Pancreas (tissue), 10 donors: ENCODE measurements around the gene UBE3C. TPM values are rescaled to one million over a fixed set of nuclear protein-coding genes. Genes with fewer than 3 reads are reported as not detected.

Source experiments
- ATAC-seq, 4 donors: fragments of 200-7000 bp; cut with Tn5 transposase; one replicate each; pipeline versions ENCODE4 v1.8.0 to v1.9.1; 2020; ENCODE audit warnings: mild to moderate bottlenecking in 4 of 4, moderate library complexity in 4 of 4
- DNase-seq, 6 donors: peaks; one replicate each; pipeline ENCODE4 v3.0.0-alpha.2; 2020
- FAIRE-seq: peaks from 2 replicates; lab custom pipeline; 2012; peaks lifted over from hg19 to GRCh38; lab: Jason Lieb, UNC
- H3K27ac ChIP-seq, 4 donors: fragments of 200-600 bp; sonication (generic); 1 replicate in 3 of 4; 2 replicates in 1 of 4; pipeline versions ENCODE4 v1.5.0 to v1.8.0; 2020
- H3K27me3 ChIP-seq, 4 donors: fragments of 200-600 bp; one replicate each; pipeline ENCODE4 v1.8.0; 2021
- H3K36me3 ChIP-seq, 3 donors: fragments of 200-600 bp; sonication (generic) in 1 of 3; one replicate each; pipeline versions ENCODE4 v1.5.0 to v1.8.0; 2020 to 2021
- H3K4me1 ChIP-seq, 3 donors: fragments of 200-600 bp; one replicate each; pipeline ENCODE4 v1.8.0; 2021
- H3K4me3 ChIP-seq, 4 donors: fragments of 200-600 bp; sonication (generic) in 2 of 4; one replicate each; pipeline versions ENCODE4 v1.5.0 to v1.8.0; 2020 to 2021
- H3K9me3 ChIP-seq, 4 donors: fragments of 200-600 bp; one replicate each; pipeline ENCODE4 v1.8.0; 2021
- WGBS, 2 donors: extraction: QIAGEN DNeasy Blood & Tissue Kit; methylation state at CpG; one replicate each; pipeline ENCODE4 v1.1.7; 2013; 5-methylcytosine and 5-hydroxymethylcytosine counted together
- intact Hi-C, 3 donors: fragments of 100-400 bp; cut with DNase I; formaldehyde crosslinking; loops; one replicate each; pipeline versions ENCODE4 v1.11.1 to v1.14.2; 2022
- polyA plus RNA-seq, 2 donors: library from polyadenylated mRNA; stranded (reverse); fragments of 200-250 nt; gene quantifications; one replicate each; pipeline ENCODE4 v1.2.3, GENCODE V29; 2013
- total RNA-seq, 6 donors: library from RNA; stranded (reverse); fragmentation: NEBNext Ultra II Directional in 4 of 6; extraction: Animal tissue kit (Norgen Biotek cat#: 25700) in 4 of 6; gene quantifications; one replicate each; pipeline versions ENCODE4 v1.2.1 to v1.2.4, GENCODE V29; 2021 to 2023
- TF ChIP-seq, protein P1 (sequence below), 4 donors: fragments of 200-600 bp; sonication (generic) in 3 of 4; IDR thresholded peaks; one replicate each; pipeline versions ENCODE4 v1.5.0 to v1.8.0; 2021; ENCODE audit warnings: antibody characterized with exemption in 4 of 4
- donor health status: healthy with polysubstance abuse.
- donor health status: DM: no; HTN: no; CAD: no; lungs with moderate emphysema.
- donor health status: DM: no; HTN: no; CAD: no.
- donor health status: control.
- donor health status: control.
- donor health status: Bipolar disorder and iron deficiency.
- donor health status: DM: yes; HTN: yes; CAD: no.
- donor health status: DM: no; HTN: no; CAD: no.
- donor health status: DM: no; HTN: no; CAD: no.
- donor health status: DM: yes; HTN: yes; CAD: no.

UBE3C gene
- total and polyA plus RNA-seq, 8 donors = 12.1 to 36.1 (median 23.1) TPM

DNA sequence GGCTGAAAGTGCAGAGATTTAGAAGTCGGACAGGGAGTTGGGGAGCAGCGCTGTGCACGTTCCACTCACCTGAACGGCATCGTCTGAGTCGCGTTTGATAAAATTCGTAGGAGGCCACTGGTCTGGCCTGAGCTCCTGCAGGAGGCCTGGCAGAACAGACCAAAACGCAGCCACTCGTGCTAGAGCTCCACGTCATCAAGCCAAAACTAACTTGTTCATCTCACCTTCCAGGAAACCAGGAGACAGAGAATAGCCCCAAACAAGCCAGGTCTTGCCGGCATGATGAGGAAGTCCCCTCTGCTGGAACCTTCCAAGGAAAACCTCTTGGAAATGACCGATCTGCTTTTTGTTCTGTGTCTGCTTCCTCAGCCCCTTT is 154.7 kb downstream of the UBE3C start:
- no peaks in the 10 kb centered on the region for H3K4me1 ChIP-seq
- H3K4me3 ChIP-seq = no peak overlapping the region
- intact Hi-C loops = no loop called here
- ATAC-seq = no peak
- H3K9me3 ChIP-seq = no peaks in the 10 kb centered on the region
- TF ChIP-seq, protein P1, sequence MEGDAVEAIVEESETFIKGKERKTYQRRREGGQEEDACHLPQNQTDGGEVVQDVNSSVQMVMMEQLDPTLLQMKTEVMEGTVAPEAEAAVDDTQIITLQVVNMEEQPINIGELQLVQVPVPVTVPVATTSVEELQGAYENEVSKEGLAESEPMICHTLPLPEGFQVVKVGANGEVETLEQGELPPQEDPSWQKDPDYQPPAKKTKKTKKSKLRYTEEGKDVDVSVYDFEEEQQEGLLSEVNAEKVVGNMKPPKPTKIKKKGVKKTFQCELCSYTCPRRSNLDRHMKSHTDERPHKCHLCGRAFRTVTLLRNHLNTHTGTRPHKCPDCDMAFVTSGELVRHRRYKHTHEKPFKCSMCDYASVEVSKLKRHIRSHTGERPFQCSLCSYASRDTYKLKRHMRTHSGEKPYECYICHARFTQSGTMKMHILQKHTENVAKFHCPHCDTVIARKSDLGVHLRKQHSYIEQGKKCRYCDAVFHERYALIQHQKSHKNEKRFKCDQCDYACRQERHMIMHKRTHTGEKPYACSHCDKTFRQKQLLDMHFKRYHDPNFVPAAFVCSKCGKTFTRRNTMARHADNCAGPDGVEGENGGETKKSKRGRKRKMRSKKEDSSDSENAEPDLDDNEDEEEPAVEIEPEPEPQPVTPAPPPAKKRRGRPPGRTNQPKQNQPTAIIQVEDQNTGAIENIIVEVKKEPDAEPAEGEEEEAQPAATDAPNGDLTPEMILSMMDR (IDR thresholded peaks at IDR 0.05) = no peak
- H3K27me3 ChIP-seq = no peaks in the 10 kb centered on the region
- FAIRE-seq = no peak
- no peak overlapping the region for H3K27ac ChIP-seq
- WGBS, 2 donors = 77 to 81% methylated on average over 13 of the region's 13 CpGs
- no peak for DNase-seq
- no peaks in the 10 kb centered on the region for H3K36me3 ChIP-seq

DNA sequence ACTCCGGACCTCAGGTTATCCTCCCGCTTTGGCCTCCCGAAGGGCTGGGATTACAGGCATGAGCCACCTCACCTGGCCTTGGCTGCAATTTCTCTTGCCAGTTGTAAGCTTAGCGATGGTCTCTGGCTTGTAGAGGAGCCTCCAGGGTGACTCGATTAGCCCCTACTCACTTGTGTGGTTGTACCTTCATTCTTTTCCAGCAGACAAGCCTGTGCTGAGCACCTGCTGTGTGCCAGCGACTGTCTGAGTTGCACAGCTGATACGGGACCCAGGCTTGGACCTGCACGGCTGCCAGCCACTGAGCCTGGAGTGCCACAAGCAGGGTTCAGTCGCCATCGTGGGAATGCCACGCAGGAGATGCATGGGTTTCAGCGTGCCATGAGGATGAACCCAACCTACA is 156.0 kb downstream of the UBE3C start:
- H3K36me3 ChIP-seq = no peaks in the 10 kb centered on the region
- H3K27me3 ChIP-seq = no peaks in the 10 kb centered on the region
- H3K27ac ChIP-seq = no peak overlapping the region
- intact Hi-C loops = no loop called here
- DNase-seq (no peak), ATAC-seq (no peak), FAIRE-seq (no peak)
- TF ChIP-seq, protein P1 (IDR thresholded peaks at IDR 0.05) = no peak
- H3K9me3 ChIP-seq = no peaks in the 10 kb centered on the region
- WGBS, 2 donors = 78 to 89% methylated on average over 12 of the region's 12 CpGs
- H3K4me1 ChIP-seq = no peaks in the 10 kb centered on the region
- H3K4me3 ChIP-seq = no peak overlapping the region

DNA sequence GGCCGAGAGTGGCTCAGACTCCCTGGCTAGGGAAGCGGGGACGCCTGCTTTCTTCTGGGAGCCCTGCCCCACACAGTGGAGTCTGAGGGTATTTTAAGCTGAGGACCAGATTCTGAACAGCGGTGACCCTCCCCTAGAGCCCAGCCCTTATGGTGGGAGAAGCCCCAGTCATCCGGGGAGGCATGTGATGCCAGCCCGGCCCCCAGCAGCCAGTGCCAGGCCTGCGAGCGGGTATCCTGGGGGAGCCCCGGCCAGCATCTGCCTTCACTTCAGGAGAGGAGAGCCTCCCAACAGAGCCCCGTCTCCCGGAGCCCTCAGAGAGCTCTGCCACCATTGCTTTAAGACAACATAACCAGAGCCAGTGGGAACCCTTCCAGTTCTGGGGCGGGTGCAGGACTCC is 156.6 kb downstream of the UBE3C start:
- Histone ChIP-seq H3K4me3 (no peak overlapping the region), H3K9me3 (no peaks in the 10 kb centered on the region), H3K36me3 (no peaks in the 10 kb centered on the region), H3K27ac (no peak overlapping the region), H3K4me1 (no peaks in the 10 kb centered on the region), H3K27me3 (no peaks in the 10 kb centered on the region)
- TF ChIP-seq, protein P1 (IDR thresholded peaks at IDR 0.05) = no peak
- WGBS, 2 donors = 74 to 84% methylated on average over 12 of the region's 12 CpGs
- DNase-seq (no peak), ATAC-seq (no peak), FAIRE-seq (no peak)
- intact Hi-C loops = no loop called here

DNA sequence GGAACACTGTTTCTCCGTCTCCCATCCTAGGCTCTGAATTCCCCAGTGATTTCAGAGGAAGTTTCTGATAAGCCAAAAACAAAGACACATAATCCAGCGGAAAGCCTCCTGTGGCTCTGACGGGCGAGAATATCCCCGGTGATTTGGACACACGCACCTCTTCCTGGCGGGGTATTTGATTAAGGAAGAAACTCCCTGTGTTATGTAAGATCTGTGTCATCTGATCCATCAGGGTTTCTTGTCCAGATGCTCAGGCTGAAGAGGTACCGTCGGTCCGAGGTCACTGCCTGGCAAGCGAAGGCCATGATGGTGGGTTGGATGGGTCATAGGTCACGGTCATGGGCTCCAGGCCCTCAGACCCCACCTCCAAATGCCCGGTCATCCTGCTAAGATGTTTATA is 158.5 kb downstream of the UBE3C start:
- no peaks in the 10 kb centered on the region for H3K27me3 ChIP-seq
- no peak overlapping the region for H3K27ac ChIP-seq
- TF ChIP-seq, protein P1 (IDR thresholded peaks at IDR 0.05) = no peak
- H3K36me3 ChIP-seq = no peaks in the 10 kb centered on the region
- H3K9me3 ChIP-seq = no peaks in the 10 kb centered on the region
- no peak for FAIRE-seq
- intact Hi-C loops = no loop called here
- H3K4me1 ChIP-seq = no peaks in the 10 kb centered on the region
- 60 to 61% methylated on average over 13 of the region's 13 CpGs for WGBS, 2 donors
- no peak for DNase-seq
- no peak overlapping the region for H3K4me3 ChIP-seq
- ATAC-seq = peak in 2 of 4 donors; percentile 25 to 30

DNA sequence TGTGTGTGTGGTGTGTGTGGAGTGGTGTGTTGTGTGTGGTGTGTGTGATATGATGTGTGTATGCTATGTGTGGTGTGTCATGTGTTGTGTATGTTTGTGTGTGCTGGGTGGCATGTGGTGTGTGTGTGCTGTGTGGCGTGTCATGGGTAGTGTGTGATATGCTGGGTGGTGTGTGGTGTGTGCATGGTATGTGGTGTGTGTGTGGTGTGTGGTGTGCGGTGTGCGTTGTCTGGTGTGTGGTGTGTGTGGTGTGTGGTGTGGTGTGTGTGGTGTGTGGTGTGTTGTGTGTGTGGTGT is 160.5 kb downstream of the UBE3C start:
- Histone ChIP-seq H3K27ac (no peak overlapping the region), H3K27me3 (no peaks in the 10 kb centered on the region), H3K4me3 (no peak overlapping the region), H3K9me3 (no peaks in the 10 kb centered on the region), H3K4me1 (no peaks in the 10 kb centered on the region), H3K36me3 (no peaks in the 10 kb centered on the region)
- no peak for DNase-seq
- WGBS, 2 donors = 88 to 95% methylated on average over 3 of the region's 3 CpGs
- no peak for ATAC-seq
- intact Hi-C loops = no loop called here
- TF ChIP-seq, protein P1 (IDR thresholded peaks at IDR 0.05) = no peak
- no peak for FAIRE-seq
